Activated naive CD8-positive, alpha-beta T cell treated with anti-CD3 and anti-CD28 coated beads for 36 hours (primary cell): ENCODE results near the gene HEXIM1. TPM values are rescaled to one million over a fixed set of nuclear protein-coding genes. Genes with fewer than 3 reads are reported as not detected.

Experiments used
- DNase-seq: peaks from one replicate; pipeline ENCODE4 v3.0.0; 2021
- H3K27ac Mint-ChIP-seq: one replicate; pipeline ENCODE4 v1.8.0; 2022; ENCODE audit warnings: mild to moderate bottlenecking, moderate library complexity, mixed read lengths
- H3K27me3 Mint-ChIP-seq: one replicate; pipeline ENCODE4 v1.8.0; 2022; ENCODE audit warnings: mild to moderate bottlenecking, mixed read lengths
- H3K36me3 Mint-ChIP-seq: one replicate; pipeline ENCODE4 v1.8.0; 2021; ENCODE audit warnings: mild to moderate bottlenecking, mixed read lengths
- H3K4me1 Mint-ChIP-seq: one replicate; pipeline ENCODE4 v1.8.0; 2021; ENCODE audit warnings: mixed read lengths
- H3K4me3 Mint-ChIP-seq: one replicate; pipeline ENCODE4 v1.8.0; 2022; ENCODE audit warnings: mild to moderate bottlenecking, moderate library complexity, mixed read lengths
- H3K9me3 Mint-ChIP-seq: one replicate; pipeline ENCODE4 v1.8.0; 2022; ENCODE audit warnings: mixed read lengths
- total RNA-seq, 2 experiments: library from RNA; stranded (reverse); gene quantifications; one replicate each; pipeline ENCODE4 v1.2.3, GENCODE V29; 2021

The HEXIM1 gene
- total RNA-seq, 2 experiments from 2014 or later = 36.0 to 36.5 TPM

GRCh38 chr17:45162025-45162687, 13.9 kb downstream of the HEXIM1 start:
- Mint-ChIP-seq H3K27me3 (no peaks in the 10 kb centered on the region), H3K27ac (peak overlapping the region; percentile 98), H3K9me3 (no peaks in the 10 kb centered on the region), H3K4me1 (peaks cover 30% of the 10 kb centered on the region), H3K36me3 (peaks cover 28% of the 10 kb centered on the region), H3K4me3 (peak overlapping the region; percentile 99)
- DNase-seq = no peak

- Mint-ChIP-seq H3K9me3 (no peaks in the 10 kb centered on the region), H3K4me3 (no peak overlapping the region), H3K4me1 (peaks cover 8% of the 10 kb centered on the region), H3K27me3 (no peaks in the 10 kb centered on the region), H3K36me3 (peaks cover 12% of the 10 kb centered on the region), H3K27ac (no peak overlapping the region)
- no peak for DNase-seq
Measured at GRCh38 chr17:45164734-45165269, 16.5 kb downstream of the HEXIM1 start.

- Mint-ChIP-seq H3K36me3 (no peaks in the 10 kb centered on the region), H3K9me3 (no peaks in the 10 kb centered on the region), H3K4me1 (peaks cover 29% of the 10 kb centered on the region), H3K27me3 (no peaks in the 10 kb centered on the region), H3K27ac (no peak overlapping the region), H3K4me3 (no peak overlapping the region)
- no peak for DNase-seq
Measured at GRCh38 chr17:45168991-45169752, 20.9 kb downstream of the HEXIM1 start.

- Mint-ChIP-seq H3K27me3 (no peaks in the 10 kb centered on the region), H3K27ac (peak overlapping the region; percentile 84), H3K9me3 (no peaks in the 10 kb centered on the region), H3K4me3 (no peak overlapping the region), H3K36me3 (no peaks in the 10 kb centered on the region), H3K4me1 (peaks cover 26% of the 10 kb centered on the region)
- DNase-seq = no peak
Measured at GRCh38 chr17:45170280-45170930, 22.1 kb downstream of the HEXIM1 start.

- no peaks in the 10 kb centered on the region for H3K27me3 Mint-ChIP-seq
- DNase-seq = no peak
- no peaks in the 10 kb centered on the region for H3K36me3 Mint-ChIP-seq
- H3K9me3 Mint-ChIP-seq = no peaks in the 10 kb centered on the region
- peak overlapping the region; percentile 84 for H3K27ac Mint-ChIP-seq
- H3K4me3 Mint-ChIP-seq = no peak overlapping the region
- peaks cover 25% of the 10 kb centered on the region for H3K4me1 Mint-ChIP-seq
Measured at GRCh38 chr17:45170931-45171337, 22.7 kb downstream of the HEXIM1 start.

- Mint-ChIP-seq H3K27me3 (no peaks in the 10 kb centered on the region), H3K9me3 (no peaks in the 10 kb centered on the region), H3K36me3 (no peaks in the 10 kb centered on the region), H3K27ac (peak overlapping the region; percentile 84), H3K4me3 (peak overlapping the region; percentile 50), H3K4me1 (peaks cover 25% of the 10 kb centered on the region)
- no peak for DNase-seq
Measured at GRCh38 chr17:45171338-45172231, 23.3 kb downstream of the HEXIM1 start.

GRCh38 chr17:45172232-45172540, 23.9 kb downstream of the HEXIM1 start:
- H3K27ac Mint-ChIP-seq = peak overlapping the region; percentile 82
- H3K4me1 Mint-ChIP-seq = peaks cover 25% of the 10 kb centered on the region
- no peaks in the 10 kb centered on the region for H3K27me3 Mint-ChIP-seq
- H3K36me3 Mint-ChIP-seq = no peaks in the 10 kb centered on the region
- DNase-seq = no peak
- peak overlapping the region; percentile 50 for H3K4me3 Mint-ChIP-seq
- no peaks in the 10 kb centered on the region for H3K9me3 Mint-ChIP-seq

- DNase-seq = peak; percentile 64
- Mint-ChIP-seq H3K36me3 (no peaks in the 10 kb centered on the region), H3K4me1 (peaks cover 25% of the 10 kb centered on the region), H3K9me3 (no peaks in the 10 kb centered on the region), H3K27ac (peak overlapping the region; percentile 82), H3K27me3 (no peaks in the 10 kb centered on the region), H3K4me3 (peak overlapping the region; percentile 50)
Measured at GRCh38 chr17:45172541-45173286, 24.4 kb downstream of the HEXIM1 start.

GRCh38 chr17:45175759-45176115, 27.5 kb downstream of the HEXIM1 start:
- no peaks in the 10 kb centered on the region for H3K9me3 Mint-ChIP-seq
- H3K4me3 Mint-ChIP-seq = no peak overlapping the region
- no peaks in the 10 kb centered on the region for H3K36me3 Mint-ChIP-seq
- DNase-seq = no peak
- H3K4me1 Mint-ChIP-seq = peaks cover 20% of the 10 kb centered on the region
- H3K27ac Mint-ChIP-seq = no peak overlapping the region
- no peaks in the 10 kb centered on the region for H3K27me3 Mint-ChIP-seq

- DNase-seq = no peak
- no peak overlapping the region for H3K27ac Mint-ChIP-seq
- H3K36me3 Mint-ChIP-seq = no peaks in the 10 kb centered on the region
- peaks cover 5% of the 10 kb centered on the region for H3K4me1 Mint-ChIP-seq
- H3K4me3 Mint-ChIP-seq = no peak overlapping the region
- H3K27me3 Mint-ChIP-seq = no peaks in the 10 kb centered on the region
- H3K9me3 Mint-ChIP-seq = no peaks in the 10 kb centered on the region
Measured at GRCh38 chr17:45177563-45177962, 29.3 kb downstream of the HEXIM1 start.

- no peak overlapping the region for H3K4me3 Mint-ChIP-seq
- no peak overlapping the region for H3K27ac Mint-ChIP-seq
- no peak for DNase-seq
- no peaks in the 10 kb centered on the region for H3K9me3 Mint-ChIP-seq
- no peaks in the 10 kb centered on the region for H3K36me3 Mint-ChIP-seq
- no peaks in the 10 kb centered on the region for H3K4me1 Mint-ChIP-seq
- no peaks in the 10 kb centered on the region for H3K27me3 Mint-ChIP-seq
Measured at GRCh38 chr17:45184144-45184543, 35.9 kb downstream of the HEXIM1 start.

GRCh38 chr17:45186801-45187354, 38.6 kb downstream of the HEXIM1 start:
- Mint-ChIP-seq H3K4me1 (no peaks in the 10 kb centered on the region), H3K9me3 (no peaks in the 10 kb centered on the region), H3K36me3 (no peaks in the 10 kb centered on the region), H3K27ac (no peak overlapping the region), H3K27me3 (no peaks in the 10 kb centered on the region), H3K4me3 (no peak overlapping the region)
- DNase-seq = no peak

GRCh38 chr17:45189009-45189408, 40.7 kb downstream of the HEXIM1 start:
- H3K4me1 Mint-ChIP-seq = no peaks in the 10 kb centered on the region
- no peaks in the 10 kb centered on the region for H3K9me3 Mint-ChIP-seq
- no peaks in the 10 kb centered on the region for H3K27me3 Mint-ChIP-seq

More at GRCh38 chr17:45189009-45189408, 40.7 kb downstream of the HEXIM1 start:
- Mint-ChIP-seq H3K36me3 (no peaks in the 10 kb centered on the region), H3K4me3 (no peak overlapping the region), H3K27ac (no peak overlapping the region)
- DNase-seq = no peak
